B cell (primary cell): ENCODE results near the gene CAPZB. TPM values are rescaled to one million over a fixed set of nuclear protein-coding genes. Genes with fewer than 3 reads are reported as not detected.

ENCODE experiments used
- ATAC-seq: fragments of 200-7000 bp; cut with Tn5 transposase; one replicate; pipeline ENCODE4 v1.10.0; 2021; ENCODE audit warnings: low read depth, mild to moderate bottlenecking, moderate number of reproducible peaks, moderate library complexity
- CTCF ChIA-PET: fragments of 350-600 bp; sonication (Branson Sonifier 250); formaldehyde crosslinking; loops from one replicate; lab custom pipeline; 2021; ENCODE audit warnings: antibody characterized with exemption, inconsistent platforms; lab: Charles Lee
- POLR2A ChIA-PET: fragments of 350-600 bp; sonication (Branson Sonifier 250); formaldehyde crosslinking; loops from one replicate; lab custom pipeline; 2021; ENCODE audit warnings: antibody characterized with exemption; lab: Charles Lee
- DNase-seq: peaks from one replicate; pipeline ENCODE4 v3.0.0; 2013
- H2AFZ ChIP-seq: 2 replicates; pipeline ENCODE4 v1.6.1; 2012; ENCODE audit warnings: mild to moderate bottlenecking, low read depth, low read length; ENCODE audit not compliant: insufficient read depth, poor library complexity, severe bottlenecking
- H3K27ac ChIP-seq, 2 donors: 1 replicate in 1 of 2; 2 replicates in 1 of 2; pipeline ENCODE4 v1.5.1; 2012 to 2013; ENCODE audit warnings: low read length in 2 of 2, mild to moderate bottlenecking in 2 of 2, moderate library complexity in 1 of 2
- H3K27me3 ChIP-seq, 4 experiments: fragments of 200-600 bp in 1 of 4; sonication (generic) in 1 of 4; replicated peaks in 1 of 4; 1 replicate in 2 of 4; 2 replicates in 2 of 4; pipeline versions ENCODE4 v1.6.1 to v1.7.0; 2013 to 2016; ENCODE audit warnings: low read length in 3 of 4, mild to moderate bottlenecking in 2 of 4, mixed read lengths in 1 of 4, moderate library complexity in 1 of 4; ENCODE audit not compliant: insufficient read depth in 4 of 4, control insufficient read depth in 3 of 4; ENCODE audit errors: control extremely low read depth in 1 of 4
- H3K36me3 ChIP-seq, 2 experiments: replicated peaks in 1 of 2; 1 replicate in 1 of 2; 2 replicates in 1 of 2; pipeline versions ENCODE4 v1.6.1 to v1.7.1; 2013; ENCODE audit warnings: low read length in 1 of 2; ENCODE audit not compliant: insufficient read depth in 2 of 2, control insufficient read depth in 1 of 2; ENCODE audit errors: control extremely low read depth in 1 of 2, extremely low read depth in 1 of 2
- H3K4me1 ChIP-seq, 2 donors: fragments of 200-600 bp in 1 of 2; sonication (generic) in 1 of 2; 1 replicate in 1 of 2; 2 replicates in 1 of 2; pipeline versions ENCODE4 v1.5.1 to v1.6.1; 2013 to 2017; ENCODE audit warnings: low read length in 2 of 2; ENCODE audit not compliant: control insufficient read depth in 2 of 2, insufficient read depth in 2 of 2
- H3K4me2 ChIP-seq: replicated peaks from 2 replicates; pipeline ENCODE3; 2012; ENCODE audit warnings: mild to moderate bottlenecking, low read depth, low read length; ENCODE audit not compliant: poor library complexity, severe bottlenecking
- H3K4me3 ChIP-seq, 5 experiments: fragments of 200-600 bp in 1 of 5; sonication (generic) in 1 of 5; 1 replicate in 3 of 5; 2 replicates in 2 of 5; pipeline versions ENCODE4 v1.5.1 to v1.7.0; 2011 to 2016; ENCODE audit warnings: low read length in 4 of 5, mild to moderate bottlenecking in 4 of 5, low read depth in 2 of 5, control low read depth in 1 of 5, moderate library complexity in 1 of 5; ENCODE audit not compliant: insufficient read depth in 1 of 5; ENCODE audit errors: control extremely low read depth in 1 of 5, extremely low read depth in 1 of 5
- H3K79me2 ChIP-seq: fragments of 200-600 bp; sonication (generic); one replicate; pipeline ENCODE4 v1.6.0; 2016; ENCODE audit warnings: low read length; ENCODE audit not compliant: control insufficient read depth, insufficient read depth
- H3K9ac ChIP-seq: fragments of 200-600 bp; sonication (generic); 2 replicates; pipeline ENCODE4 v1.6.1; 2017; ENCODE audit warnings: mild to moderate bottlenecking, low read length, moderate library complexity
- H3K9me3 ChIP-seq, 3 donors: one replicate each; pipeline versions ENCODE4 v1.6.1 to v1.7.1; 2013; ENCODE audit warnings: low read length in 2 of 3; ENCODE audit not compliant: control insufficient read depth in 2 of 3, insufficient read depth in 1 of 3; ENCODE audit errors: control extremely low read depth in 1 of 3
- H4K20me1 ChIP-seq: 2 replicates; pipeline ENCODE4 v1.6.0; 2012; ENCODE audit warnings: mild to moderate bottlenecking, low read length; ENCODE audit not compliant: insufficient read depth, control insufficient read depth, poor library complexity, severe bottlenecking
- H3K27ac Mint-ChIP-seq: one replicate; pipeline ENCODE4 v1.8.0; 2021; ENCODE audit warnings: mixed read lengths
- H3K27me3 Mint-ChIP-seq: one replicate; pipeline ENCODE4 v1.8.0; 2021; ENCODE audit warnings: mixed read lengths
- H3K4me1 Mint-ChIP-seq: one replicate; pipeline ENCODE4 v1.8.0; 2021; ENCODE audit warnings: mixed read lengths
- H3K4me3 Mint-ChIP-seq: one replicate; pipeline ENCODE4 v1.8.0; 2021; ENCODE audit warnings: mixed read lengths
- H3K9me3 Mint-ChIP-seq: one replicate; pipeline ENCODE4 v1.8.0; 2022; ENCODE audit warnings: mixed read lengths; ENCODE audit not compliant: insufficient read depth
- EZH2 ChIP-seq: IDR thresholded peaks from 2 replicates; pipeline ENCODE4 v1.6.1; 2012; ENCODE audit warnings: borderline replicate concordance, low read depth, mild to moderate bottlenecking, moderate library complexity, low read length; ENCODE audit not compliant: insufficient read depth, poor library complexity, severe bottlenecking
- WGBS: methylation state at CpG from one replicate; pipeline ENCODE4 v1.1.5; 2013; ENCODE audit warnings: missing lambda C conversion rate; ENCODE audit not compliant: insufficient coverage; 5-methylcytosine and 5-hydroxymethylcytosine counted together
- intact Hi-C: fragments of 100-400 bp; cut with micrococcal nuclease; formaldehyde crosslinking; loops from one replicate; pipeline ENCODE4 v1.10.0; 2022
- polyA plus RNA-seq: library from polyadenylated mRNA; depleted of rRNA; stranded (reverse); fragments of >200 nt; gene quantifications from 2 replicates; pipeline ENCODE4 v1.2.3, GENCODE V29; 2012
- total RNA-seq, 2 donors: library from RNA; stranded (reverse); fragments of 120-200 nt in 1 of 2; gene quantifications; 1 replicate in 1 of 2; 2 replicates in 1 of 2; pipeline versions ENCODE4 v1.2.3 to v1.2.4, GENCODE V29; 2013 to 2022
- TF ChIP-seq, protein P1 (sequence below): fragments of 200-600 bp; IDR thresholded peaks from one replicate; pipeline ENCODE4 v1.8.0; 2022; ENCODE audit warnings: antibody characterized with exemption, mild to moderate bottlenecking

CAPZB gene
- total and polyA plus RNA-seq, 2 donors (not counting 1 experiment from before 2014, with no cell fraction given) = 126 to 193 TPM

- peak overlapping the region; percentile 37 for H3K27ac Mint-ChIP-seq
- no peaks in the 10 kb centered on the region for H3K9me3 ChIP-seq
- CTCF ChIA-PET = interaction anchor here (0.7 to 1.3 kb wide), 6 partner anchors 17 to 117 kb away, joined by 3 to 4 read pairs (median 4); no protein-coding TSS in a partner anchor
- H3K4me3 Mint-ChIP-seq = no peak overlapping the region
- H3K4me3 ChIP-seq = no peak overlapping the region
- H3K4me1 ChIP-seq = peaks cover 82 to 94% of the 10 kb centered on the region in 2 donors
- peaks cover 1 to 16% of the 10 kb centered on the region in 2 experiments for H3K36me3 ChIP-seq
- 88% methylated on average over 5 of the region's 6 CpGs for WGBS
- H3K27ac ChIP-seq = peak overlapping the region; percentile 6 to 56
- H2AFZ ChIP-seq = no peak overlapping the region
- H3K4me2 ChIP-seq = no peak overlapping the region
- ATAC-seq (no peak), DNase-seq (no peak)
- TF ChIP-seq, protein P1, sequence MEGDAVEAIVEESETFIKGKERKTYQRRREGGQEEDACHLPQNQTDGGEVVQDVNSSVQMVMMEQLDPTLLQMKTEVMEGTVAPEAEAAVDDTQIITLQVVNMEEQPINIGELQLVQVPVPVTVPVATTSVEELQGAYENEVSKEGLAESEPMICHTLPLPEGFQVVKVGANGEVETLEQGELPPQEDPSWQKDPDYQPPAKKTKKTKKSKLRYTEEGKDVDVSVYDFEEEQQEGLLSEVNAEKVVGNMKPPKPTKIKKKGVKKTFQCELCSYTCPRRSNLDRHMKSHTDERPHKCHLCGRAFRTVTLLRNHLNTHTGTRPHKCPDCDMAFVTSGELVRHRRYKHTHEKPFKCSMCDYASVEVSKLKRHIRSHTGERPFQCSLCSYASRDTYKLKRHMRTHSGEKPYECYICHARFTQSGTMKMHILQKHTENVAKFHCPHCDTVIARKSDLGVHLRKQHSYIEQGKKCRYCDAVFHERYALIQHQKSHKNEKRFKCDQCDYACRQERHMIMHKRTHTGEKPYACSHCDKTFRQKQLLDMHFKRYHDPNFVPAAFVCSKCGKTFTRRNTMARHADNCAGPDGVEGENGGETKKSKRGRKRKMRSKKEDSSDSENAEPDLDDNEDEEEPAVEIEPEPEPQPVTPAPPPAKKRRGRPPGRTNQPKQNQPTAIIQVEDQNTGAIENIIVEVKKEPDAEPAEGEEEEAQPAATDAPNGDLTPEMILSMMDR = no peak
- TF ChIP-seq EZH2 = no peak
- POLR2A ChIA-PET = interaction anchor here (0.9 kb wide), 1 partner anchor 70 kb away, joined by 3 read pairs; no protein-coding TSS in a partner anchor
- H3K27me3 Mint-ChIP-seq = no peaks in the 10 kb centered on the region
- intact Hi-C loops = no loop called here
- H3K79me2 ChIP-seq = peaks cover 93% of the 10 kb centered on the region
- no peaks in the 10 kb centered on the region for H3K27me3 ChIP-seq
- peaks cover 85% of the 10 kb centered on the region for H3K4me1 Mint-ChIP-seq
- no peaks in the 10 kb centered on the region for H3K9me3 Mint-ChIP-seq
- H4K20me1 ChIP-seq = peaks cover 42% of the 10 kb centered on the region
- no peak overlapping the region for H3K9ac ChIP-seq
Observed at GRCh38 chr1:19461220-19461554, 24.2 kb downstream of the CAPZB start.

- H3K4me1 ChIP-seq = peaks cover 78 to 94% of the 10 kb centered on the region in 2 donors
- Mint-ChIP-seq H3K4me3 (peak overlapping the region; percentile 42), H3K4me1 (peaks cover 84% of the 10 kb centered on the region), H3K27me3 (no peaks in the 10 kb centered on the region), H3K9me3 (no peaks in the 10 kb centered on the region), H3K27ac (peak overlapping the region; percentile 83)
- peaks cover 93% of the 10 kb centered on the region for H3K79me2 ChIP-seq
- peaks cover 1 to 13% of the 10 kb centered on the region in 2 experiments for H3K36me3 ChIP-seq
- POLR2A ChIA-PET = interaction anchor here (0.6 to 0.9 kb wide), 2 partner anchors 39 to 69 kb away, joined by 3 to 7 read pairs; no protein-coding TSS in a partner anchor
- H3K9me3 ChIP-seq = no peaks in the 10 kb centered on the region
- CTCF ChIA-PET = interaction anchor here (0.7 to 1.3 kb wide), 6 partner anchors 9 to 70 kb away, joined by 3 to 4 read pairs (median 4); no protein-coding TSS in a partner anchor
- no peak overlapping the region for H3K9ac ChIP-seq
- H4K20me1 ChIP-seq = peaks cover 48% of the 10 kb centered on the region
- H3K27me3 ChIP-seq = no peaks in the 10 kb centered on the region
- ATAC-seq (no peak), DNase-seq (no peak)
- peak overlapping the region; percentile 29 for H3K4me2 ChIP-seq
- intact Hi-C loops = no loop called here
- no peak overlapping the region for H3K4me3 ChIP-seq
- peak overlapping the region in 1 of 2 donors; percentile 45 for H3K27ac ChIP-seq
- TF ChIP-seq, protein P1 = no peak
- TF ChIP-seq EZH2 = no peak
- 100% methylated on average over 4 of the region's 12 CpGs for WGBS
- no peak overlapping the region for H2AFZ ChIP-seq
Observed at GRCh38 chr1:19460535-19461219, 24.7 kb downstream of the CAPZB start.
